NCI-H446 (cell line): ENCODE measurements around the gene NIPAL3.
"Not testable (repeated sequence)": the region's sequence is repeated elsewhere in the genome, so short reads cannot be mapped to it uniquely, and the experiment has no call there.

ENCODE experiments used
- DNase-seq, 2 experiments: peaks; one replicate each; lab custom pipeline; 2025; lab: John Stamatoyannopoulos, UW

The NIPAL3 gene

GRCh38 chr1:24457866-24458265 lies 42.3 kb downstream of the NIPAL3 start:
- DNase-seq, result no peak

GRCh38 chr1:24459551-24460266 lies 44.1 kb downstream of the NIPAL3 start:
- DNase-seq, result no peak

- DNase-seq, result not testable (repeated sequence)
Measured at GRCh38 chr1:24462128-24462527, 46.5 kb downstream of the NIPAL3 start.

GRCh38 chr1:24463776-24464735 lies 48.5 kb downstream of the NIPAL3 start:
- DNase-seq, result no peak

- DNase-seq, result no peak
Measured at GRCh38 chr1:24465099-24465498, 49.5 kb downstream of the NIPAL3 start.

- DNase-seq, result no peak
Measured at GRCh38 chr1:24465638-24466037, 50.0 kb downstream of the NIPAL3 start.

- no peak for DNase-seq
Measured at GRCh38 chr1:24468685-24469316, 53.2 kb downstream of the NIPAL3 start.

GRCh38 chr1:24470592-24470991 lies 55.0 kb downstream of the NIPAL3 start:
- DNase-seq, result no peak

GRCh38 chr1:24472527-24473251 lies 57.1 kb downstream of the NIPAL3 start:
- no peak for DNase-seq

- no peak for DNase-seq
Measured at GRCh38 chr1:24474193-24474592, 58.6 kb downstream of the NIPAL3 start.

- DNase-seq, result no peak
Measured at GRCh38 chr1:24475700-24476099, 60.1 kb downstream of the NIPAL3 start.

GRCh38 chr1:24476571-24476970 lies 61.0 kb downstream of the NIPAL3 start:
- DNase-seq, result no peak

- no peak for DNase-seq
Measured at GRCh38 chr1:24477309-24477708, 61.7 kb downstream of the NIPAL3 start.

- DNase-seq, result no peak
Measured at GRCh38 chr1:24481101-24481500, 65.5 kb downstream of the NIPAL3 start.

GRCh38 chr1:24481843-24482610 lies 66.4 kb downstream of the NIPAL3 start:
- no peak for DNase-seq

GRCh38 chr1:24483441-24483840 lies 67.8 kb downstream of the NIPAL3 start:
- DNase-seq, result no peak

- DNase-seq, result no peak
Measured at GRCh38 chr1:24484199-24484598, 68.6 kb downstream of the NIPAL3 start.

- no peak for DNase-seq
Measured at GRCh38 chr1:24486331-24487065, 70.9 kb downstream of the NIPAL3 start.

GRCh38 chr1:24487455-24487854 lies 71.9 kb downstream of the NIPAL3 start:
- no peak for DNase-seq

GRCh38 chr1:24488159-24488558 lies 72.6 kb downstream of the NIPAL3 start:
- not testable (repeated sequence) for DNase-seq
